Stimulated activated CD4-positive, alpha-beta T cell treated with anti-CD3 and anti-CD28 coated beads, Interleukin-2, amount 100 ng/mL, for 4 hours (primary cell): ENCODE data around the gene TMEM254.
"Not testable (repeated sequence)": the region's sequence is repeated elsewhere in the genome, so short reads cannot be mapped to it uniquely, and the experiment has no call there.

ENCODE experiments used
- DNase-seq: peaks from one replicate; pipeline ENCODE4 v3.0.0-alpha.2; 2020; ENCODE audit warnings: low read depth

Gene TMEM254, protein sequence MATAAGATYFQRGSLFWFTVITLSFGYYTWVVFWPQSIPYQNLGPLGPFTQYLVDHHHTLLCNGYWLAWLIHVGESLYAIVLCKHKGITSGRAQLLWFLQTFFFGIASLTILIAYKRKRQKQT

DNA sequence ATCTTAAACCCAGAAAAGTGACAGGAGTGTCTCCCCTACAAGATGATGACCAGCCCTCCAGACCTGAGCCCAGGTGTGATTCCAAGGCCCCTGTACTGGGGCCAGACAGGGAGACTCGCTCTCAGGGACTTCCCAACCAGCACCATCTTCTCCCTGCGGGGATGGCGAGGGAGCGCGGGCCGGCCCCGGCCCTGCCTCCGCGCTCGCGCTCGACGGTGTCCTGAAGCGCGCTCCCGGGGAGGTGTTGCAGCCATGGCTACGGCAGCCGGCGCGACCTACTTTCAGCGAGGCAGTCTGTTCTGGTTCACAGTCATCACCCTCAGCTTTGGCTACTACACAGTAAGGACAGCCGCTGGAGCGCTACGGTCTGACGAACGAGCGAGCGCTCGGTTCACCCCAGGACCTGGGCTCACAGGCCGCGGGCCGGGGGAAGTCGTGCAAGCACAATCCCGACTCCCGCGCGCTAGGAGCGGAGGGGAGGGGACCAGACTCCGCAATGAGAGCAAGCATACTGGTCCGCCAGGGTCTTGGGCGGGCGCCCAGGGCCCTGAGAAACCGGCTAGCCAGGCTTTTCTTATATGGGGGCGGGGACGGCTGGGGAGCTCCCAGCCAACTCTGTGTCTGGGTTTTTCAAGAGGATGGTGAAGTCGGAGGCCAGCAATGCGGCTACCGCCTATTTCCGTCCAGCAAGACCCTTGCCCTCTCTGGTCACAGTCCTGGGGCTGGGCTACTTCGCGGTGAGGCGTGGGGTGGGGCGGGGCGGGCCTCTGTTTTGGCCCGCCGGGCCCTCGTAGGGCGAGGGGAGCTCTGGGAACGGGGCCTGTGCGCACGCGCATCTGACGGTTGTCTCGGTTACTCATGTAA, at the start of gene TMEM254:
TSS of gene TMEM254 (plus strand) at position 218 of the 864 bp plus-strand sequence. CDS start at position 253, 35 bp downstream.
- peak; percentile 85 for DNase-seq

DNA sequence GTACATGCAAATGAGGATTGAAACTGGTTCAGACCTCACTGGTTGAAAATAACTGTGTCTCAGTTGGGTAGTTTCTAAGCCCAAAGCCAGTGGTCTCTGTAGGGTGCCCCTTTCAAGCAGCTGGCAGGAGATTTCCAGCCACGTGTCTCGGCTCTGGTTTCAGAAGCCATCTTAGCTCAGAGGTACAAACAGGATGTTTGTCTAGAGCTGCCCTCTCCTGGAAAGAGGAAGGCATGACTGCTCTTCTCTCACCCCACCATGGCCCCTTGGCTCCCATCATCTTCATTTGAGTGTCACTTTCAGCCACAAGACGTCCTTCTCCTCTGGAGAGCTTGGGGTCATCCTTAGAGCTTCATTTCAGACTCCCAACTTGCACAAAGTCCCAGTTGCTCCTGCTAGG, 49.3 kb upstream of the TMEM254 start:
- not testable (repeated sequence) for DNase-seq

DNA sequence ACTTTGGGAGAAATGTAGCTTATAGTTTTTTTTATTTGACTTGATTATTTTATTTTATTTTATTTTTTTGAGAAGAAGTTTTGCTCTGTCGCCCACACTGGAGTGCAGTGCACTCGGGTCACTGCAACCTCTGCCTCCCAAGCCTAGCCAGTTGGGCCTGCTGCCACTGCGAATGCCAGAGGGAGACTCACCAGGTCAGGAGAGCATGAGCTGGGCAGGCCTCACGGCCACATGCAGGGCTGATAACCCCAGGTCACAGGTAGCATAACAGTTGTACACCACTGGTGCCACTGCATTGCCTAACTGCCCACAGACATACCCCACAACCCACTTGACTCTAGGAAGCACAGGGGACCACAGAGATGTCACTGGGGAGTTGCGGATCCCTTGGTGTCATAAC, 48.6 kb upstream of the TMEM254 start:
- DNase-seq, result not testable (repeated sequence)

DNA sequence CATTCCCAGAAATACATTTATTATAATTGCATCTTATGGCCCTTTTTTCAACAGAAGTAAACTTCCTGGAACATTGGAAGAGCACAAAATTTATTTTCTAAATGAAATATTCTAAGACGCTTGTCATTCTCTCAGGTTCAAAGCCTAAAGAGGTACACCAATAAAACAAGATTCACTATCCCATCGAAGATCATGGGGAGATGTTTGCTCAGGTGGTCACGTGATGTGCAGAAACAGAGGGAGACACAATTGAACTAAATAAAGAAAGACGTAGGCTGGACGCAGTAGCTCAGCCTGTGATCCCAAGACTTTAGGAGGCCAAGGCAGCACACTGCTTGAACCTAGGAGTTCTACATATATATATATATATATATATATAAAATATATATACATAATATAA, 46.0 kb upstream of the TMEM254 start:
- no peak for DNase-seq

DNA sequence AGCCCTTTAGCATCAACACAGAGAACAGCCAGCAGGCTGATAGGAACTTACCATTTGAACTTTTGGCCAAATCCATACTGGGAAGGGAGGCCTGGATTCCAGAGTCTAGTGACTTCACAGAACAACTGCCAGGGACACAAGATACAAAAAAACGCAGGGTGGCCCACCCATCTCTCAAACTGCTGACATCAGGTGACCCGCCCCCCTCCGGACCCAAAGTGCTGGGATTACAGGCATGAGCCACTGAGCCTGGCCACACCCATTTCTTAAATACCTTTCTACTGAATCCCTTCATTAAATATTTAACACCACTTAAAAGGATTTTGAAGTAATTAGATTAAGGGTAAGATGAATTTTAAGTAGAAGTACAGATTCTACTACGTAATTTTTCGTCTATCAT, 43.7 kb upstream of the TMEM254 start:
- not testable (repeated sequence) for DNase-seq

DNA sequence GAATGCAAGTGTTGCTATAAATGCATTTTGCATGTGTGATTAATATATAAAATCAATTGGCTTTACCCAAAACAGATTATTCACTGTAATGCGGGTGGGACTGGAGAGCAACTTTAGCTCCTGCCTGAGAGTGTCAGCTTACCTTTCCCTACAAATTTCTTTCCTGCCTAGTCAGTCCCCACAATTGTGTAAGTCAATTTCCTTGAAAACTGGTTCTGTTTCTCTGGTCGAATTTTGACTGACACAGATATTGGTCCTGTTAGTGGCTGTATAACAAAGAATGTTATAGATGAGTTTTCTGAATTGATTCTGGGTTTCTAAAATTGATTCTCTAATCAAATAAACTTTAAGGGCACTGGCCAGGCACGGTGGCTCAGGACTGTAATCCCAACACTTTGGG, 43.0 kb upstream of the TMEM254 start:
- not testable (repeated sequence) for DNase-seq

DNA sequence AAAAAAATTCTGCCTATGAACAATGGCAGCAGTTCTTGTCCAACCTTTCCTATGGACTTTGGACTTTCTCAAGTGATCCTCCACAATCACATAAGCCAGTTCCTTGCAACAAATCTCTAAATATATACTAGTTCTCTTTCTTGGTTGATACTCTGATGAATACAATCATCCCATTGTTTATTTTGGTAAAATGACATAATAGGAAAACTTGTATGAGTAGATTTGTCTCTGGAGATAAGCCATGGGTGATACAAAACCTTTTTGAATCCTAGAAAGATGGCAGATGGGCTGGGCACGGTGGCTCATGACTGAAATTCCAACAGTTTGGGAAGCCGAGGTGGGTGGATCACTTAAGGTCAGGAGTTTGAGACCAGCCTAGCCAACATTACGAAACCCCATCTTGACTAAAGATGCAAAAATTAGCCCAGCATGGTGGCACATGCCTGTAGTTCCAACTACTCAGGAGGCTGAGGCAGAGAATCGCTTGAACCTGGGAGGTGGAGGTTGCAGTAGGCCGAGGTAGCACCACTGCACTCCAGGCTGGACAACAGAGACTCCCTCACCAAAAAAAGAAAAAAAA, 41.5 kb upstream of the TMEM254 start:
- not testable (repeated sequence) for DNase-seq

DNA sequence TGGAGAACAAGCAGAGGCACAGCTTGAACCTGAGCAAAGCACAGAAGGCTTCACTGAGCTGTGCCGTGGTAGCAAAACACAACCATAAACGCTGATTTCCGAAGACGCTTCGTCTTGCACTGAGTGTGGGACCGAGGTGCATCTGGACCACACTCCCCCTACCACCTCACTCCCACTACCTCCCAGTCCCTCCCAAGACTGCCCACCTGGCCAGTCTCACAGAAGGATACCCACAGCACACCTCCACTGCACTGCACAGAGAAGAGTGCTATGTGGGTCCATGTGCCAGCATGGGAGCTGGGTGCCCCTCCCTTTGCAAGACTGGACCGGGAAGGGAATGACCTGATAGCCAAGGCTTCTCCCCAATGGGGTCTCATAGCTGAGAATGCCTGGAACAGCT, 40.2 kb upstream of the TMEM254 start:
- not testable (repeated sequence) for DNase-seq

DNA sequence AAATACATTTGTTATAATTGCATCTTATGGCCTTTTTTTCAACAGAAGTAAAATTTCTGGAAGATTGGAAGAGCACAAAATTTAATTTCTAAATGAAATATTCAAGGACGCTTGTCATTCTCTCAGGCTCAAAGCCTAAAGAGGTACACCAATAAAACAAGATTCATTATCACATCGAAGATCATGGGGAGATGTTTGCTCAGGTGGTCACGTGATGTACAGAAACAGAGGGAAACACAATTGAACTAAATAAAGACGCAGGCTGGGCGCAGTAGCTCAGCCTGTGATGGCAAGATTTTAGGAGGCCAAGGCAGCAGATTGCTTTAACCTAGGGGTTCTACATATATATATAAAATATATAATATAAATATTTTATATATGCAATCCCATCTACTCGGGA, 37.3 kb upstream of the TMEM254 start:
- DNase-seq, result no peak

DNA sequence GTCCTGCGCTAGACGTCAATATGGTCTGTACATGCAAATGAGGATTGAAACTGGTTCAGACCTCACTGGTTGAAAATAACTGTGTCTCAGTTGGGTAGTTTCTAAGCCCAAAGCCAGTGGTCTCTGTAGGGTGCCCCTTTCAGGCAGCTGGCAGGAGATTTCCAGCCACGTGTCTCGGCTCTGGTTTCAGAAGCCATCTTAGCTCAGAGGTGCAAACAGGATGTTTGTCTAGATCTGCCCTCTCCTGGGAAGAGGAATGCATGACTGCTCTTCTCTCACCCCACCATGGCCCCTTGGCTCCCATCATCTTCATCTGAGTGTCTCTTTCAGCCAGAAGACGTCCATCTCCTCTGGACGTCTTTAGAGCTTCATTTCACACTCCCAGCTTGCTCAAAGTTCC, 33.5 kb upstream of the TMEM254 start:
- not testable (repeated sequence) for DNase-seq

DNA sequence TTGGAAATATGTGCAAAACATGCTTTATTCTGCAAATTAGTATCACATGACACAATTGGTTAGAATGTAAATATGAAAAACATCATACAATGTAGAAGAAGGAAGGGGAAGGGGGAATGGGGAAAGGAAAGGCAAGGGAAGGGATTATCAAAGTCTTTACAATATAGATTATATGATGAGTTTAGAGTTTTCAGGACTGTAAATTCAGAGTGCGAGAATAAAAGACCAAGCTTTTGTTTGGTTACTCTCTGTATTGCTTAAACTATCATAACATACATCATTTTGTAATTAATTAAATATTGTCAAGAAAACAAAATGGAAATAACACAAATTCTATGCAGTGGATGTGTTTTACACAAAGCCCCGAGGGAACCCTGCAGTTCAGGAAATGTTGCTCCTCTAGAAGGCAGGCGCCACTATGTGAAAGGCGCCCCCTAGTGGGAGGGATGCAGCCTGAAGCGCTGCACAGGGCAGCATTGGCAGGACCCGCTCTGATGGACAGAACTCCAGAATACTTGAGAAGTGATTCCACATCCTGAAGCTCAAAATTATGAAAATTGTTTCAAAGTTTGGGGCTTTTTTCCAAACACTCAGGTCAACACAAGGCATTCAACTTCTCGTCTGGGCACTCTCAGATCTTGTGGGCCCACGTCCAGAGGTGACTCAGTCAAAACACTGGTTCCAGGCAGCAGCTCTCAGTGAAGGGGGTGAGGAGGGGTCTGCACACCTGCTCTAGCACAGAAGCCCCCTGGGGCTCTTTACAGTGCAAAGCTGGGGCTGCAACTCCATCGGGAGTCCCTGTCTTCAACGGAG, 31.6 kb upstream of the TMEM254 start:
- DNase-seq, result peak; percentile 54

DNA sequence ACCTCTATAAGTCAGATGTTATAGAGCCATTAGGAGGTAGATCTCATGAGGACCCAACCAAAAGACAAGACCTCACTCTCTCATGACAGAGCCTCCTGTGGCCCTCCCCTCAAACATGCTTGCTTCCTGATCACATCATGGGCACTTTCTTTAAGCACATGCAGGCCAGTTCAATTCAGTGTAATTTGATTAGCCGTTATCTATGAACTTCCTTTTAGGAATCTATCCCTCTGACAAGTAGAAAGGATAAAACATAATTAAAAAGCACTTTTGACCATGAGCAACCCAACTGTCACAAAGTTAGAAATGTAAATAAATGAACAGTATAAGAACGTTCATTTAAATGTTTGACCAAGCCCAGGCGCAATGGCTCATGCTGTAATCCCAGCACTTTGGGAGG, 27.7 kb upstream of the TMEM254 start:
- DNase-seq, result no peak

DNA sequence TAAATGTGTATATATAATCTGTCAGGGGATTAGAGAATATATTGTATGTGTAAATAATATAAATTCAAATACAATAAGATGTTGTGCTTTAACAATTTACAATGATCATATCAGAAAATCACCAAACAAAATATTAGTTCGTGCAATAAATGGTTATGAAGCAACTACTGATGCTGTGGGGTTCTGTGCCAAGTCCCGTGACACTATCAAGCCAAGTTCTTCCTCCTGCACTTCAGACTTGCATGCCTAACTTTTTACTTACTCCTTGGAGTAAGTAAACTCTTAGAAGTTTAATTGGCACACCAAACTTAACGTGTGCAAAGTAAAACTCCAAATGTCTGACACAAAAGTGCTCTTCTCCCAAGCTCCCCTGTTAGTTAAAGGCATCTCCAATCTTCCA, 26.5 kb upstream of the TMEM254 start:
- no peak for DNase-seq

DNA sequence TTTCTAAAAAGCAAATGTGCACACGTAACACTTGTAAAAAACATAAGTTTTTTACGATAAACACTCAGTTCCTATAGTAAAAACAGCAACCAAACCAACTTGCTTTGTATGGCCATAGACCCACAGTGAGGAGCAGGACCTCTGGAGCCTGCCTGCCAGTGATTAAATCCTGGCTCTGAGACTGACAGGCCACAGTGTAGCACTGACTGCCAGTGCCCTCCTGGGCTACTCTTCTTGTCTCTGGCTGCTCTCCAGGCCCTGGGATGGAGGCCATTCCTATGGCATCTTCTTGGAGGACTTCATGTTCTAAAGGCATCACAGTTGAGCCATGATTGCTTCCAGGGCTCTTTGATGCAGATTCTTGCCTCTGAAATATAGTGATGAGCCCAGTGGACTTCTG, 22.7 kb upstream of the TMEM254 start:
- no peak for DNase-seq

DNA sequence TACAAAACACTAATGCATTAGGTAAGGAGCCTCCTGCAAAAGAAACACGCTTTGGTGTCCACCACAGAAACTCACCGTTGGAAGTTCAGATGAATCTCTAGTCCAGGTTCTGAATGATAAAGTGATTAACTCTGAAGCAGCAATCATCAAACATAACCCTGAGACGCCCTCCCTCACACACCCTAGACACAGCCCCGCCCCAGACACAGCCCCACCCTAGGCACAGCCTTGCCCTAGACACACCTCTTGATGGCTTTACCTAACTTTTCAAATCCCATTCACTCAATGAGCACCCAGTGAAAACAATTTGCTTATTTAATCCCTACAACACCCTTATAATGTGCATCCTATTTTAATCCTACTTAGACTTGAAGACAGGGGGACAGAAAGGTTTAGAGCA, 21.3 kb upstream of the TMEM254 start:
- DNase-seq, result no peak

DNA sequence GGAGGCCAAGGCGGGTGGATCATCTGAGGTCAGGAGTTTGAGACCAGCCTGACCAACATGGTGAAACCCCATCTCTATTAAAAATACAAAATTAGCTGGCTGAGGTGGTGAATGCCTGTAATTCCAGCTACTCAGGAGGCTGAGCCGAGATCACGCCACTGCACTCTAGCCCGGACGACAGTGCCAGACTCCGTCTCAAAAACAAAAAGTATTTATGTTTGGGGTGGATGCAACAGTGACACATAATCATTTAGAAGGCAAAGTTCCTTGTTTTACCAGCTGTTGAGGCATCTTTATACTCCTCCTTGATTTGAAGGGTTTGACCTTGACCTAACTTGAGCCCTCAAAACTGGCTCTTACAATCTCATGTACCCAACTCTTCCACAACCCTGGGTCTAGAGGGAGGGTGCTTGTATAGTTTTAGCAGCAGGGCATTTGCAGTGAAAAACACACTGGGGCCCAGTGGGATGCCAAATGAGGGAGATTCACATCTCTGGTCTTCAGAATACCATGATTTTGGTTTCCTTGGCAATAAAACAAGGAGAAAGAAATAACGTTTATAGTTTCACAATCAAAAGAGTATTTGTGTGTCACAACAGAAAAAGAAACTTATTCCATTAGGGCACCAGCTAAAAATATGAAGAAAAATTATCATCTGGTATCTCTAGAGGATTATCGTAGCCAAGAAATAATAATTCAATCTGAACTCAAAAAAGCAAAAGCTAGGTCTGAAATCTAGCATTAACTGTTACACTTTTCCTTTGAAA, 14.2 kb upstream of the TMEM254 start:
- no peak for DNase-seq

DNA sequence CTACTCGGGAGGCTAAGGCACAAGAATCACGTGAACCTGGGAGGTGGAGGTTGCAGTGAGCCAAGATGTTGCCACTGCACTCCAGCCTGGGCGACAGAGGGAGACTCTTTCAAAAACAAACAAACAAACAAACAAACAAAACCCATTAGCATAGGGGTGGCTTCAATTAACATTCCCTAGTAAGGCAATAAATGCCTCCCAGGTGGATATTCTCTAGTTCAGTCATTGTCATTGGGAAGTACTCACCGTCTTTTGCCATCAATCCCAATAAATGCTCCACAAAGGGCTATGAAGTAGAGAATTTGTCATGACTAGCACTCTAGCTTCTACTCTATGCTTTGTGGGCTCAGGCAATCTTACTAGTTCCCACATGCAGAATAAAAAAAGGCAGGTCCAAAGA, 11.7 kb upstream of the TMEM254 start:
- DNase-seq, result no peak

DNA sequence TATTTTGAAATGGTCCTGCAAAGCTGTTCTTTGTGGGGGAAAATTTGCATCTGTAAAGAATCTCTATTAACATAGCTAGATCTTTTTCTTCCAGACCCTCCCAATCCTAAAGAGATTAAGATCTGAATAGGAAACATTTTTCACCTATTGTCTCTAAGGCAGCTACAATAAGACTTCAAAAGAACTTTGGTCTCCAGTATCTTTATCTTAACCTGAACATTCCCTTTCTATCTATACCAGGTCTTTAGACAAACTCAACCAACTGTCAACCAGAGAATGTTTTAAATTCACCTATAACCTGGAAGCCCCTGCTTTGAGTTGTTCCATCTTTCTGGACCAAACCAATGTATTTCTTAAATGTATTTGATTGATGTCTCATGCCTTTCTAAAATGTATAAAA, 10.6 kb upstream of the TMEM254 start:
- not testable (repeated sequence) for DNase-seq

DNA sequence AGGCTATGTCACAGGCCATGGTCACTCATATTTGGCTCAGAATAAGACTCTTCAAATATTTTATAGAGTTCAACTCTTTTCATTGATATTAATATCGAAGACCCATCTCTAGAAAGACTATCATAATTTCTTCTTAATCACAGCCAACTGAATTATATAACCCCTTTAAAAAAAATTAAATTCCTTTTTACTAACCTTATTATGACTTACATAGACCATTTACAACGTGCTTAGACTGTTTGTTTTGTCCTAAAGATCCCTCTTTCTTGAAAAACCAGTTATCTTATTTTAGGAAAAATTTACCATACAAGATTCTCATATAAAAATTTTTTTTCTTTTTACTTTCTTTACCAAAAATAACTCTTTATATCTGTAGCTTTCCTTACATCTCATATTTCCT, 10.2 kb upstream of the TMEM254 start:
- no peak for DNase-seq

DNA sequence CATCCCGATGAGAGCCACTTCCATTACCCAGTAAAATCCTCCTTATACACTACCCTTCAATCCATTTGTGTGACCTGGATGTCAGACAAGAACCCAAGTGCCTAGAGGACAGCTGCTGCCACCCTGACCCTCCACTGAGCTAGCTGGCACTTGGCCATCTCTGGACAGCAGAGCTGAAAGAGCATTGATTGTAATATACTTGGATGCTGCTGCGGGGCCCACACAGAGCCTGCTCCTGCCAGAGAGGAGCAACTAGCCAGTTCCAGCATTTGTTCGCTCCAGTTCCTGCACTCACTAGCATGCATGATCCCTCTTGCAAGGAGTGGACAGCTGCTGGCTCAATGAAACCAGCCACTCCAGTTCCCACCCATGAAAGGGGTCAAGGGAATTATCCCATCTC, 8.4 kb upstream of the TMEM254 start:
- no peak for DNase-seq

DNA sequence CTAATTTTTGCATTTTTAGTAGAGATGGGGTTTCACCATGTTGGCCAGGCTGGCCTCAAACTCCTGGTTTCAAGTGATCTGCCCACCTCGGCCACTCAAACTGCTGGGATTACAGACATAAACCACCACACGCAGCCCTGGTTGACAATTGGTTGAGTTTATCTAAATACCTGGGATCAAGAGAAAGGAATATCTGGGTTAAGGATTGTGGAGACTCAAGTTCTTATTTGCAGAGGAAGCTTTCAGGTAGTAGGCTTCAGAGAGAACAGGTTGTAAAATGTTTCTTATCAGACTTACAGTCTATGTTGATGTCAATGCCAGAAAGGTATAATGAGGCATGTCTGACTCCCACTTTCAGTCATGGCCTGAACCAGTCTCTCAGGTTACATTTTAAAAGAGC, 5.9 kb upstream of the TMEM254 start:
- no peak for DNase-seq

DNA sequence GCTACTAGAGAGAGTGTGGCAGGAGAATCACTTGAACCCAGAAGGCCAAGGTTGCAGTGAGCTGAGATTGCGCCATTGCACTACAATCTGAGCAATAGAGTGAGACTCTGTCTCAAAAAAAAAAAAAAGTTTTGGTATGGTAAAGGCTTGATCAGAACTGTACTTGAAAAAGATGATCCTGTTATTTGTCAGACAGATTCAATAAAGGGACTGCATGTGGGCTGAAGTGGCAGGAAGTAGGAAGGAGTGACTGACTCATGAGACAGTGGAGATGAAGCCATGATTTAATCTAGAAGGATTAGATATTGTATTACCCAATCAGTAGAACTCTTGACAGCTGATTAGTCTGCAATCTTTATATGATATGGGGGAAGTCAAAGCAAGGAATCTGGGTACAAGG, 2.7 kb upstream of the TMEM254 start:
- no peak for DNase-seq
